ENCODE measurements around the gene FBXL5.

- TF ChIP-seq CTCF (IDR thresholded peaks at IDR 0.05; ENCODE audit: extremely low read depth in 1 of 2, insufficient read depth in 1 of 2, low read depth in 1 of 2, low read length in 2 of 2) (no peak), EZH2 (IDR thresholded peaks at IDR 0.05; ENCODE audit: borderline replicate concordance, low read depth, low read length, severe bottlenecking) (no peak), MYC (IDR thresholded peaks at IDR 0.05; ENCODE audit: low read depth, low read length) (no peak), MAX (IDR thresholded peaks at IDR 0.05; ENCODE audit: insufficient read depth, insufficient read length) (no peak), POLR2A (IDR thresholded peaks at IDR 0.05; ENCODE audit: low read depth, low read length) (no peak), POLR2AphosphoS5 (IDR thresholded peaks at IDR 0.05; ENCODE audit: insufficient read depth, low read depth, low read length) (no peak), JUN (IDR thresholded peaks at IDR 0.05; ENCODE audit: borderline replicate concordance, insufficient read depth, insufficient read length, low read depth) (no peak)
Measured at GRCh38 chr4:15674046-15674445, 18.9 kb upstream of the FBXL5 start.
